Measurements from ENCODE around the gene RFC2.

GRCh38 chr7:74302745-74303221 is 48.6 kb upstream of the RFC2 start:
- TF ChIP-seq POLR2A (IDR thresholded peaks at IDR 0.05) (no peak), CTCF (IDR thresholded peaks at IDR 0.05) (no peak)
